OCI-LY1 (cell line): ENCODE results near the gene AKT2.

Experiments used
- EZH2 ChIP-seq: fragments of 200-600 bp; sonication (generic), shearing (Covaris generic); IDR thresholded peaks from 2 replicates; pipeline ENCODE4 v1.8.0; 2017; ENCODE audit warnings: borderline replicate concordance, mixed run types, mild to moderate bottlenecking, antibody characterized with exemption, low read length, moderate library complexity, mixed read lengths
- TF ChIP-seq, protein P1 (sequence below): fragments of 200-600 bp; sonication (generic), shearing (Covaris generic); IDR thresholded peaks from 2 replicates; pipeline ENCODE4 v1.5.1; 2017; ENCODE audit warnings: mild to moderate bottlenecking, antibody characterized with exemption, low read length, moderate library complexity, mixed read lengths

DNA sequence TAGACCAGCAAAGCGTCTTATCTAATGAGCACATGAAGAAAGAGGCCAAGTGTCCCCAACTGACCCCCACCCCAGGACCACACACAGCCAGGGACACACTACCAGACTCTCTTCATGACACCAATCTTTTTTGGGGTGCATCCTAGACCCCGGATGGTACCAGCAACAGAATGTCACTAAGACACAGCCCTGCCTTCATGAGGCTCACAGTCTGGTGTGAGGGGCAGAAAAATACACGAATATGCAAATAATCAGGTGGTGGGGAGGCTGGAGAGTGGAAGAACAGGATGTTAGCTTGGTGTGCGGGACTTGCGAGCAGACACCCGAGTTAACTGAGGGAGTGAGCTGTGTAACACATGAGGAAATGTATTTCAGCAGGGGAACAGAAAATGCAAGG lies 17.5 kb downstream of the AKT2 start:
- TF ChIP-seq, protein P1, sequence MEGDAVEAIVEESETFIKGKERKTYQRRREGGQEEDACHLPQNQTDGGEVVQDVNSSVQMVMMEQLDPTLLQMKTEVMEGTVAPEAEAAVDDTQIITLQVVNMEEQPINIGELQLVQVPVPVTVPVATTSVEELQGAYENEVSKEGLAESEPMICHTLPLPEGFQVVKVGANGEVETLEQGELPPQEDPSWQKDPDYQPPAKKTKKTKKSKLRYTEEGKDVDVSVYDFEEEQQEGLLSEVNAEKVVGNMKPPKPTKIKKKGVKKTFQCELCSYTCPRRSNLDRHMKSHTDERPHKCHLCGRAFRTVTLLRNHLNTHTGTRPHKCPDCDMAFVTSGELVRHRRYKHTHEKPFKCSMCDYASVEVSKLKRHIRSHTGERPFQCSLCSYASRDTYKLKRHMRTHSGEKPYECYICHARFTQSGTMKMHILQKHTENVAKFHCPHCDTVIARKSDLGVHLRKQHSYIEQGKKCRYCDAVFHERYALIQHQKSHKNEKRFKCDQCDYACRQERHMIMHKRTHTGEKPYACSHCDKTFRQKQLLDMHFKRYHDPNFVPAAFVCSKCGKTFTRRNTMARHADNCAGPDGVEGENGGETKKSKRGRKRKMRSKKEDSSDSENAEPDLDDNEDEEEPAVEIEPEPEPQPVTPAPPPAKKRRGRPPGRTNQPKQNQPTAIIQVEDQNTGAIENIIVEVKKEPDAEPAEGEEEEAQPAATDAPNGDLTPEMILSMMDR, result no peak
- TF ChIP-seq EZH2, result no peak
